SK-N-SH treated with all-trans-retinoic acid at 6 μM for 48 hours (cell line): Measurements from ENCODE around the gene DYSF.

ENCODE experiments used
- BACH2 ChIP-seq: fragments of 250-450 bp; sonication (Bioruptor Pico); IDR thresholded peaks from 2 replicates; pipeline ENCODE4 v1.9.0; 2021; ENCODE audit warnings: mild to moderate bottlenecking, borderline replicate concordance
- CREB5 ChIP-seq: fragments of 250-450 bp; sonication (Bioruptor Pico); IDR thresholded peaks from 2 replicates; pipeline ENCODE4 v1.5.1; 2020; ENCODE audit warnings: low read depth, mild to moderate bottlenecking, moderate library complexity
- ESRRG ChIP-seq: fragments of 250-450 bp; sonication (Bioruptor Pico); IDR thresholded peaks from 2 replicates; pipeline ENCODE4 v1.6.1; 2021; ENCODE audit warnings: mild to moderate bottlenecking
- ISL1 ChIP-seq: fragments of 250-450 bp; sonication (Bioruptor Pico); IDR thresholded peaks from 2 replicates; pipeline ENCODE4 v2.1.2; 2022; ENCODE audit warnings: mild to moderate bottlenecking, moderate library complexity
- OSR1 ChIP-seq: fragments of 250-450 bp; sonication (Bioruptor Pico); IDR thresholded peaks from 2 replicates; pipeline ENCODE4 v1.8.0; 2022; ENCODE audit warnings: moderate library complexity, mild to moderate bottlenecking, inconsistent platforms
- PATZ1 ChIP-seq: fragments of 250-450 bp; sonication (Bioruptor Pico); IDR thresholded peaks from 2 replicates; pipeline ENCODE4 v1.8.0; 2020; ENCODE audit warnings: mild to moderate bottlenecking, moderate library complexity, borderline replicate concordance
- ZC3H10 ChIP-seq: fragments of 250-450 bp; sonication (Bioruptor Pico); IDR thresholded peaks from 2 replicates; pipeline ENCODE4 v1.5.1; 2021; ENCODE audit warnings: mild to moderate bottlenecking, moderate library complexity
- ZFP3 ChIP-seq: fragments of 250-450 bp; sonication (Bioruptor Pico); IDR thresholded peaks from 2 replicates; pipeline ENCODE4 v1.5.0; 2020; ENCODE audit warnings: mild to moderate bottlenecking, moderate library complexity
- ZFP30 ChIP-seq: fragments of 450-650 bp; formaldehyde crosslinking; IDR thresholded peaks from 2 replicates; pipeline ENCODE4 v1.5.0; 2022; ENCODE audit warnings: mild to moderate bottlenecking, moderate library complexity
- ZNF70 ChIP-seq: fragments of 450-650 bp; formaldehyde crosslinking; IDR thresholded peaks from 2 replicates; pipeline ENCODE4 v1.5.0; 2020; ENCODE audit warnings: mild to moderate bottlenecking, moderate library complexity
- ZNF8 ChIP-seq: fragments of 450-650 bp; formaldehyde crosslinking; IDR thresholded peaks from 2 replicates; pipeline ENCODE4 v1.5.0; 2020; ENCODE audit warnings: mild to moderate bottlenecking, moderate library complexity
- TF ChIP-seq, protein P1 (sequence below): fragments of 250-450 bp; sonication (Bioruptor Pico); IDR thresholded peaks from 2 replicates; pipeline ENCODE4 v1.8.0; 2021; ENCODE audit warnings: low read depth, mild to moderate bottlenecking, moderate library complexity, borderline replicate concordance
- TF ChIP-seq, protein P2 (sequence below): fragments of 250-450 bp; sonication (Bioruptor Pico); IDR thresholded peaks from 2 replicates; pipeline ENCODE4 v1.5.0; 2020; ENCODE audit warnings: mild to moderate bottlenecking, moderate library complexity
- TF ChIP-seq, protein P3 (sequence below): fragments of 250-450 bp; sonication (Bioruptor Pico); IDR thresholded peaks from 2 replicates; pipeline ENCODE4 v1.5.1; 2021; ENCODE audit warnings: mild to moderate bottlenecking, moderate library complexity

DNA sequence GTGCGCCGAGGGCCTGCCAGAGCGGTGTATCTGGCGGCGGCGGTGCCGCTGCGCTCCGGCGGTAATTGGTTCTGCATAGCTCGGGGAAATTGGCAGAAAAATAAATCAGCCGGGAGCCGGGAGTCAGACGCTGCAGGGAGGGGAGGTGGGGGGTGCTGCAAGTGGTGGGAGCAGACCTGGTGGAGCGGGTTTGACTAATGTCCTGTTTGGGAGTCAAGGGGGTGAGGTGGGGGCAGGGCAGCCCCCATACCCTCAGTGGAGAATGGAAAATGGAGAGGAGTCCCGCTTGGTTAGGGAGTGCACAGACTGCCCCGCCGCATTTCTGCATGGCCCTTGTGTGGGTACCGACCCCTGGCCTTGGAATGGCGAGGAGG, 107.3 kb downstream of the DYSF start:
- TF ChIP-seq ZFP3 (CRISPR knock-in tag) (no peak), ISL1 (peak; percentile 12; the same call in 1 of the 2 replicates), ESRRG (CRISPR knock-in tag) (no peak), ZC3H10 (CRISPR knock-in tag) (no peak), ZNF70 (CRISPR knock-in tag) (no peak), OSR1 (CRISPR knock-in tag) (no peak), CREB5 (CRISPR knock-in tag) (no peak), ZNF8 (no peak), PATZ1 (CRISPR knock-in tag) (no peak), ZFP30 (CRISPR knock-in tag) (no peak), BACH2 (CRISPR knock-in tag) (no peak)
- TF ChIP-seq, protein P1, sequence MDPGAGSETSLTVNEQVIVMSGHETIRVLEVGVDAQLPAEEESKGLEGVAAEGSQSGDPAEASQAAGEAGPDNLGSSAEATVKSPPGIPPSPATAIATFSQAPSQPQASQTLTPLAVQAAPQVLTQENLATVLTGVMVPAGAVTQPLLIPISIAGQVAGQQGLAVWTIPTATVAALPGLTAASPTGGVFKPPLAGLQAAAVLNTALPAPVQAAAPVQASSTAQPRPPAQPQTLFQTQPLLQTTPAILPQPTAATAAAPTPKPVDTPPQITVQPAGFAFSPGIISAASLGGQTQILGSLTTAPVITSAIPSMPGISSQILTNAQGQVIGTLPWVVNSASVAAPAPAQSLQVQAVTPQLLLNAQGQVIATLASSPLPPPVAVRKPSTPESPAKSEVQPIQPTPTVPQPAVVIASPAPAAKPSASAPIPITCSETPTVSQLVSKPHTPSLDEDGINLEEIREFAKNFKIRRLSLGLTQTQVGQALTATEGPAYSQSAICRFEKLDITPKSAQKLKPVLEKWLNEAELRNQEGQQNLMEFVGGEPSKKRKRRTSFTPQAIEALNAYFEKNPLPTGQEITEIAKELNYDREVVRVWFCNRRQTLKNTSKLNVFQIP (CRISPR knock-in tag): no peak
- TF ChIP-seq, protein P2, sequence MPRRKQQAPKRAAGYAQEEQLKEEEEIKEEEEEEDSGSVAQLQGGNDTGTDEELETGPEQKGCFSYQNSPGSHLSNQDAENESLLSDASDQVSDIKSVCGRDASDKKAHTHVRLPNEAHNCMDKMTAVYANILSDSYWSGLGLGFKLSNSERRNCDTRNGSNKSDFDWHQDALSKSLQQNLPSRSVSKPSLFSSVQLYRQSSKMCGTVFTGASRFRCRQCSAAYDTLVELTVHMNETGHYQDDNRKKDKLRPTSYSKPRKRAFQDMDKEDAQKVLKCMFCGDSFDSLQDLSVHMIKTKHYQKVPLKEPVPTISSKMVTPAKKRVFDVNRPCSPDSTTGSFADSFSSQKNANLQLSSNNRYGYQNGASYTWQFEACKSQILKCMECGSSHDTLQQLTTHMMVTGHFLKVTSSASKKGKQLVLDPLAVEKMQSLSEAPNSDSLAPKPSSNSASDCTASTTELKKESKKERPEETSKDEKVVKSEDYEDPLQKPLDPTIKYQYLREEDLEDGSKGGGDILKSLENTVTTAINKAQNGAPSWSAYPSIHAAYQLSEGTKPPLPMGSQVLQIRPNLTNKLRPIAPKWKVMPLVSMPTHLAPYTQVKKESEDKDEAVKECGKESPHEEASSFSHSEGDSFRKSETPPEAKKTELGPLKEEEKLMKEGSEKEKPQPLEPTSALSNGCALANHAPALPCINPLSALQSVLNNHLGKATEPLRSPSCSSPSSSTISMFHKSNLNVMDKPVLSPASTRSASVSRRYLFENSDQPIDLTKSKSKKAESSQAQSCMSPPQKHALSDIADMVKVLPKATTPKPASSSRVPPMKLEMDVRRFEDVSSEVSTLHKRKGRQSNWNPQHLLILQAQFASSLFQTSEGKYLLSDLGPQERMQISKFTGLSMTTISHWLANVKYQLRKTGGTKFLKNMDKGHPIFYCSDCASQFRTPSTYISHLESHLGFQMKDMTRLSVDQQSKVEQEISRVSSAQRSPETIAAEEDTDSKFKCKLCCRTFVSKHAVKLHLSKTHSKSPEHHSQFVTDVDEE (CRISPR knock-in tag): no peak
- TF ChIP-seq, protein P3, sequence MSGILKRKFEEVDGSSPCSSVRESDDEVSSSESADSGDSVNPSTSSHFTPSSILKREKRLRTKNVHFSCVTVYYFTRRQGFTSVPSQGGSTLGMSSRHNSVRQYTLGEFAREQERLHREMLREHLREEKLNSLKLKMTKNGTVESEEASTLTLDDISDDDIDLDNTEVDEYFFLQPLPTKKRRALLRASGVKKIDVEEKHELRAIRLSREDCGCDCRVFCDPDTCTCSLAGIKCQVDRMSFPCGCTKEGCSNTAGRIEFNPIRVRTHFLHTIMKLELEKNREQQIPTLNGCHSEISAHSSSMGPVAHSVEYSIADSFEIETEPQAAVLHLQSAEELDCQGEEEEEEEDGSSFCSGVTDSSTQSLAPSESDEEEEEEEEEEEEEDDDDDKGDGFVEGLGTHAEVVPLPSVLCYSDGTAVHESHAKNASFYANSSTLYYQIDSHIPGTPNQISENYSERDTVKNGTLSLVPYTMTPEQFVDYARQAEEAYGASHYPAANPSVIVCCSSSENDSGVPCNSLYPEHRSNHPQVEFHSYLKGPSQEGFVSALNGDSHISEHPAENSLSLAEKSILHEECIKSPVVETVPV (CRISPR knock-in tag): no peak
